ENCODE measurements around the gene PIK3CD. TPM values are rescaled to one million over a fixed set of nuclear protein-coding genes. Genes with fewer than 3 reads are reported as not detected.

Gene PIK3CD
- total and polyA plus RNA-seq, 2 donors (not counting 3 experiments of a cell fraction or from before 2014, with no cell fraction given) = 3.5 to 5.2 TPM

DNA sequence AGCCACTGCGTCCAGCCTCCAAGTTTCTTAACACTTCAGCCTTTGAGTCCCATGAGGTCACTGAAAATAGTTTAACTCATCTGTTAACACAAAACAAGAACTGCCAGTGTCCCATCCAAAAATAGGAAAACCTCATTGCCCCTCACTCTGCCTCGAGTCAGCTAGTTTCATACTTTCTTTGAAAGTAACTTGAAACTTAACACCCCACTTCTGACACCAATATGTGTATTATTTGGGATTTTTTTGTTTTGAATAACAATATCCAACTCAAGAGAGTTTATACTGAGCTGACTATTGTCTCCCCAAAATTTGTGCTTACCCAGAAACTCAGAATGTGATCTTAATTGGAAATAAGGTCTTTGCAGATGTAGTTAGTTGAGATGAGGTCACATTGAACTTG, 16.9 kb upstream of the PIK3CD start:
- Histone ChIP-seq H3K4me1 (ENCODE audit: control insufficient read depth, extremely low read depth, insufficient read depth, low read length) (no peaks in the 10 kb centered on the region), H3K27ac (ENCODE audit: insufficient read depth, low read depth, low read length) (no peak overlapping the region), H3K9ac (replicated peaks; ENCODE audit: extremely low read depth, insufficient read depth, low read length) (no peak overlapping the region), H3K9me3 (replicated peaks; ENCODE audit: control insufficient read depth, insufficient read depth, low read length) (no peaks in the 10 kb centered on the region), H3K36me3 (ENCODE audit: control insufficient read depth in 2 of 2, extremely low read depth in 1 of 2, insufficient read depth in 2 of 2, low read length in 2 of 2) (no peaks in the 10 kb centered on the region), H3K79me2 (ENCODE audit: control insufficient read depth, insufficient read depth, low read length) (no peaks in the 10 kb centered on the region), H2AFZ (ENCODE audit: low read depth, low read length) (no peak overlapping the region), H3K4me3 (replicated peaks in 1 of 3; ENCODE audit: insufficient read depth in 1 of 3, low read depth in 1 of 3, low read length in 3 of 3) (no peak overlapping the region), H3K9me1 (replicated peaks; ENCODE audit: control insufficient read depth, extremely low read depth, insufficient read depth, low read length) (no peaks in the 10 kb centered on the region), H3K4me2 (ENCODE audit: insufficient read depth, low read length) (no peak overlapping the region), H3K27me3 (ENCODE audit: control insufficient read depth in 2 of 2, insufficient read depth in 2 of 2, low read length in 2 of 2) (peaks cover 0 to 2% of the 10 kb centered on the region in 2 experiments), H4K20me1 (replicated peaks; ENCODE audit: control insufficient read depth, extremely low read depth, insufficient read depth, low read length) (no peaks in the 10 kb centered on the region)
- intact Hi-C loops (cut with micrococcal nuclease) = no loop called here
- FAIRE-seq = no peak
- CTCF ChIA-PET = interaction anchor here (1.7 kb wide), 1 partner anchor 8 kb away, joined by 7 read pairs; no protein-coding TSS in a partner anchor
- TF ChIP-seq EZH2 (IDR thresholded peaks at IDR 0.05; ENCODE audit: borderline replicate concordance, low read depth, low read length, severe bottlenecking) (no peak), POLR2AphosphoS5 (IDR thresholded peaks at IDR 0.05; ENCODE audit: insufficient read depth, low read depth, low read length) (no peak), MAX (IDR thresholded peaks at IDR 0.05; ENCODE audit: insufficient read depth, insufficient read length) (no peak), CTCF (IDR thresholded peaks at IDR 0.05; ENCODE audit: extremely low read depth in 1 of 2, insufficient read depth in 1 of 2, low read depth in 1 of 2, low read length in 2 of 2) (no peak)
- no TSS peak for BruUV-seq (replicated peaks)
- POLR2A ChIA-PET = no interaction called here
- dilution Hi-C loops (cut with MboI; ENCODE audit: extremely low pct_ligation_motif_present, low sequenced_read_pairs) = no loop called here
- DNase-seq (ENCODE audit: low read depth, low spot score) = no peak

GRCh38 chr1:9639227-9639626, 12.3 kb upstream of the PIK3CD start:
- no peak overlapping the region for H3K27ac ChIP-seq (ENCODE audit: insufficient read depth, low read depth, low read length)
- H3K27me3 ChIP-seq (ENCODE audit: control insufficient read depth in 2 of 2, insufficient read depth in 2 of 2, low read length in 2 of 2) = peaks cover 0 to 2% of the 10 kb centered on the region in 2 experiments
- H3K79me2 ChIP-seq (ENCODE audit: control insufficient read depth, insufficient read depth, low read length) = no peaks in the 10 kb centered on the region
- H4K20me1 ChIP-seq (replicated peaks; ENCODE audit: control insufficient read depth, extremely low read depth, insufficient read depth, low read length) = no peaks in the 10 kb centered on the region
- ChIA-PET POLR2A (interaction anchor here (1.3 kb wide), 1 partner anchor 14 kb away, joined by 5 read pairs; no protein-coding TSS in a partner anchor), CTCF (no interaction called here)
- H3K9me3 ChIP-seq (replicated peaks; ENCODE audit: control insufficient read depth, insufficient read depth, low read length) = no peaks in the 10 kb centered on the region
- FAIRE-seq (no peak), DNase-seq (ENCODE audit: low read depth, low spot score) (no peak)
- no TSS peak for BruUV-seq (replicated peaks)
- no peak overlapping the region for H3K9ac ChIP-seq (replicated peaks; ENCODE audit: extremely low read depth, insufficient read depth, low read length)
- dilution Hi-C loops (cut with MboI; ENCODE audit: extremely low pct_ligation_motif_present, low sequenced_read_pairs) = no loop called here
- no peak overlapping the region for H2AFZ ChIP-seq (ENCODE audit: low read depth, low read length)
- intact Hi-C loops (cut with micrococcal nuclease) = no loop called here
- no peaks in the 10 kb centered on the region for H3K9me1 ChIP-seq (replicated peaks; ENCODE audit: control insufficient read depth, extremely low read depth, insufficient read depth, low read length)
- no peak overlapping the region for H3K4me3 ChIP-seq (replicated peaks in 1 of 3; ENCODE audit: insufficient read depth in 1 of 3, low read depth in 1 of 3, low read length in 3 of 3)
- TF ChIP-seq CTCF (IDR thresholded peaks at IDR 0.05; ENCODE audit: extremely low read depth in 1 of 2, insufficient read depth in 1 of 2, low read depth in 1 of 2, low read length in 2 of 2) (no peak), GATA2 (IDR thresholded peaks at IDR 0.05; ENCODE audit: insufficient read depth, insufficient read length, low read depth, low read length) (no peak), POLR2AphosphoS5 (IDR thresholded peaks at IDR 0.05; ENCODE audit: insufficient read depth, low read depth, low read length) (no peak), MYC (IDR thresholded peaks at IDR 0.05; ENCODE audit: low read depth, low read length) (no peak), EZH2 (IDR thresholded peaks at IDR 0.05; ENCODE audit: borderline replicate concordance, low read depth, low read length, severe bottlenecking) (no peak), POLR2A (IDR thresholded peaks at IDR 0.05; ENCODE audit: low read depth, low read length) (no peak), JUN (IDR thresholded peaks at IDR 0.05; ENCODE audit: borderline replicate concordance, insufficient read depth, insufficient read length, low read depth) (no peak), MAX (IDR thresholded peaks at IDR 0.05; ENCODE audit: insufficient read depth, insufficient read length) (no peak)
- no peaks in the 10 kb centered on the region for H3K4me1 ChIP-seq (ENCODE audit: control insufficient read depth, extremely low read depth, insufficient read depth, low read length)
- H3K4me2 ChIP-seq (ENCODE audit: insufficient read depth, low read length) = no peak overlapping the region
- H3K36me3 ChIP-seq (ENCODE audit: control insufficient read depth in 2 of 2, extremely low read depth in 1 of 2, insufficient read depth in 2 of 2, low read length in 2 of 2) = no peaks in the 10 kb centered on the region
